CD4-positive, alpha-beta T cell treated with Interleukin-10 for 1 hour (primary cell): ENCODE data around the gene HLA-DPA1.
A peak's percentile ranks its signal among the peaks of the same experiment; 100 is the strongest.
"Not testable (repeated sequence)": the region's sequence is repeated elsewhere in the genome, so short reads cannot be mapped to it uniquely, and the experiment has no call there.

Experiments
- DNase-seq: peaks from one replicate; pipeline ENCODE4 v3.0.0-alpha.2; 2020

Gene HLA-DPA1

DNA sequence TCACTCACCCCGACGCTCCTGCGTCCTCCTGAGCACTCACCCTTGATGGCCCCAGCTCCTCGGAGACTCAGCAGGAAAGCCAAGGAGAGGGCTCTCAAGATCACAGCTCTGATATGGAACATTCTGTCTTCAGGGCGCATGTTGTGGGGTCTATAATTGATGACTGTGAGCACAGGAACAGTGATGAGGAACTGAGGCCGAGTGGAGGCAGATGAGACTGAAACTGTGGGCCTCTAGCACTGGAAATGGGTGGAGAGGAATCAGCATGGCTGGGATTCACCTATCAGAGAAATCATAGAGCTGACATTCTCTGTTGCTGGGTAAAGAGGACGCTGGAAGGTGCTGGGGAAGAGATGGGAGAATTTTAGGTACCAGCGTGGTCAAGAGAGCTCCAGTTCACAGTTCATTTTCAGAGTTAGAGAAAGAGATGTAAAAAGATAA, at the start of gene HLA-DPA1:
Gene HLA-DPA1, minus strand, starts transcription at position 219 of the 441 bp plus-strand sequence.
- peak; percentile 75 for DNase-seq

DNA sequence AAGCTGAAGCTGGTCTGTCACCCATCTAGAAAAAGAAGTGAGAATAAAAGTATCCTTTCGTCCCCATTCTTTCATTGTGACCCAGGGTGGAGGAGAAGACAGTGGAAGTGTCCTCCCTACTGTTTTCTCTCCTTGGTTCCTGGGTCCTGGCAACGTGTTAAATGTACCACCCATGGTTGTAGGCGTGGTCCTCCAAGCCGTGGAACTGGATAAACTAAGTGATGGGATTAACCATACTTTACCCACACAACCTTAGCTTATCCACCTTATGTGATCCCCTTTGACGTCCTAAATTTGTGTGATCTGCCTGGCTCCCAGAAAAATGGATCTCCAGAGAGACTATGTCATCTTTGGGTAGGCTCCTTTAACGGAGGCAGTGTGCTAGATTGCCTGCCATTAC, 49.7 kb upstream of the HLA-DPA1 start:
- DNase-seq, result no peak

DNA sequence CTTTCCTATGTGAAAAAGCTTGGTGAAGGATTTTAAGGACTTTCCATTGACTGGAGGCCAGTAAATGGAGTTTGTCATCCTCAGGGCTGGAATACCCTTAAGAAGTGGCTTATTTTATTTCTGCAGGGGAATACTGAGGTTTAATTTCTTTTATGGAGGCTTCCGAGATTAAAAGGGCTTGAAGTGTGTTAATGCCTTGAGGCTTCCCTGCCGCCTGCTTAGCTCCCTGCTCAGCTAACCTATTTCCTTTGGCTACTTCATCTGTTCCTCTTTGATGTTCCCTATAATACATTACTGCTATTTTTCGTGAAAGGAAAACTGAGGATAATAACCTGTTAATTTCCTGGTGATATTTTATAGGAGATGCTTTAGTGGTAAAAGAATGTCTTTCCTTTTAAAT, 46.6 kb upstream of the HLA-DPA1 start:
- DNase-seq, result no peak

DNA sequence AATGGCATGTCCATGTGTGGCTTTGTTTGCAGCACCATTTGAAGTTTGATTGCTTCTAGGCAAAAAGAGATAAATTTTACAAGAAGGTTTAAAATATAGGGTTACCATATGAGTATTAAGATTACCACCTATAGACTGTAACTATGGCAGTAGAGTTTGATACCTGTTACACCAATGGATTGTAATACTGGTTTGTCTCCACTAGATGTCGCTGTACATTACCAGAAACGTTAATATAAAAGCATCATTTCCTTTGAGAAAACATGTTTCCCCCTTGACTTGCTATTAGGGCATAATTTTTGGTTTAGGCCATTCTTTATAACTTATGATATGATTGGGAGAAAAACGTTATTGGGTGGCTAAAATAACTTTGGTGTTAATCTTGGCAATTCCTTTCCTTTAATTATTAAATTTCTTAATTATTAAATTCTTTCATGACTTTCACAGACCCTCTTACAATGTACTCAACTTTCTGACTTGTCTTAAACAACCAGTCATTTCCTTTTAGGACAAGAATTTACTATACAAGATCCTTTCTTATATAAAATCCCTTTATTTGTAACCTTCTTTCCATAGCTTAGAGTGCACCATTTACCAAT, 45.2 kb upstream of the HLA-DPA1 start:
- DNase-seq, result peak; percentile 82

DNA sequence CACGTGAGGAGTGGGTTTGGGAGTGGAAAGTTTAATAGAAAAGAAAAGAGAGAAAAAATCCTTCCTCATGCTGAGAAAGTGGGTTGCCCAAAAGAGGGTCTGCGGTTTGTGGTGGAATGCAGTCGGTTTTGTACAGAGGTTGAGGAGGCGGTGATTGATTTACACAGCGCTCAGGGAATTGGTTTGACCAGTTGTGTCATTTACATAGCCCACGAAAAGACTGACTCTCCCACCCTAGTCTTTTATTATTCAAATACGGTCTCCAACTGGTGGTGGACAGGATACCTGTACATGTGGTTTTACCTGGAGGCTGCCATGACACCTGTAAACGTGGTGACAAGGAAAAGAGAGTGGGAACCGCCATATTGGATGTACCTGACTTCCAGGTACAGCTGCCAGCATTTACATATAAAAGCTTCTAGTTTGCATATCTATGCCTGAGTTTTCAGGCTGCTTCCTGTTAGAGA, 44.4 kb upstream of the HLA-DPA1 start:
- DNase-seq, result no peak

DNA sequence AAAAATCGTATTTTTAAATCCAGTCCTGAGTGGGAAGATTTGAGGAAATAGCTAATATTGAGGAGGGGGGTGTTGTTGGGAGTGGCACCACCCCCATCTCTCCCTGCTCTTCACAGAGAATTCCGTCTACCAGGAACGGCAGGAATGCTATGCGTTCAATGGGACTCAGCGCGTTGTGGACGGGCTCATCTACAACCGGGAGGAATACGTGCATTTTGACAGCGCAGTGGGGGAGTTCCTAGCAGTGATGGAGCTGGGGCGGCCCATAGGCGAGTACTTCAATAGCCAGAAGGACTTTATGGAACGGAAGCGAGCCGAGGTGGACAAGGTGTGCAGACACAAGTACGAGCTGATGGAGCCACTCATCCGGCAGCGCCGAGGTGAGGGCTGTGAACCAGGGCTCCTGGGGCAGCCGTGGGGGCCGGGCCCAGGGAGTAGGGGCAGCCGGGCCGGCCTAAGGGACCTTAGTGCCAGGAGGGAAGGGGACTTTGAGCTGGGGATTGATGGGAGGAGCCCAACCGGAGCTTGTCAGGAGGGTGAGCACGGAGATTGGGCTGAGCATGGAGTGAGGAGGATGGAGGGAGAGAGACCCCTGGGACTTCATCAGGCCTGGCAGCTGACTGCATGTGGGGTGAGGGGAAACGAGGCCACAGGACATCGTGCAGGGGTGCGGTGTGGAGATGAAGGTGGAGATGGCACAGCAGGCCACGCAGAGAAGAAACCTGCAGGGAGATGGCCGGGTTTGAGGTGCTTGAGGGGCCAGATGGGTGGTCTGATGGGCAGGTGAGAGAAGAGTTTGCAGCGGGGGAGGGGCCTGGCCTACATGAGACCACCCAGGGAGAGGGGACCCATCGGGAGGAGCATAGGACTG, 43.6 kb upstream of the HLA-DPA1 start:
- no peak for DNase-seq

DNA sequence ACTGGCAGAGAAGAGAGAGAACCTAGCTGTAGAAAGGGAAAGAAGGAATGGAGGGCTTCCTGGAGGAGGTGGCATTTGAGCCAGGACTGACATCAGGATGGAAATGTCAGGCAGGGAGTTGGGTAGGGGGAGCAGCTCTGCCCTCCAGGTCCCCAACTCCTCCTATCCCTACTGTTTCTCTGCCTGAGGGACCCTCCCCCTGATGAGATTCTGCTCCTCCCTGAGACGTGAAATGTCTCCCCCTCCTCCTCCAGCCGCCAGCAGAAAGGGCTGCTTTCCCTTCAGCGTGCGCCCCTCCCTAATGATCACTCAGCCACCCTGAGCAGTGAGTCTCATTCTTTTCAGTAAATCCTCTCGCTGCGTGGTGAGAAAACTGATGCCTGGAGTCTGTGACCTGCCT, 43.0 kb upstream of the HLA-DPA1 start:
- no peak for DNase-seq

DNA sequence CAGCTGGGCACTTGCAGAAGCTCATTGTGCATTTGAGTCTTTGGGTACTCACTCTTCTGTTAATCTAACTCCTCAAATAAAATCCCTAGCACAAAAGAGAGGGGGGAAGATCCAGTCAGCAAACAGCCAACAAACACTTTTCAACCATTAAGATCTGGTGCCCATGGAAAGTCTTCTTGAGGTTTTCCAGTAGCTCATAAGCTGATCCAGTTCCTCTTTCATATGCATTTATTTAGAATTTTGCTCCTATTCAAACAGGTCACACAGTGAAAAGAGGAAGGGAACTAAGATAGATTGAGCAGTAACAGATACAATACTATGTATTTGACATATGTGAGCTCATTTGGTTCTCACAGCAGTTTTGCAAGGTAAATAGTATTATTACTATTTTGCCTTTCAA, 41.0 kb upstream of the HLA-DPA1 start:
- DNase-seq, result no peak

DNA sequence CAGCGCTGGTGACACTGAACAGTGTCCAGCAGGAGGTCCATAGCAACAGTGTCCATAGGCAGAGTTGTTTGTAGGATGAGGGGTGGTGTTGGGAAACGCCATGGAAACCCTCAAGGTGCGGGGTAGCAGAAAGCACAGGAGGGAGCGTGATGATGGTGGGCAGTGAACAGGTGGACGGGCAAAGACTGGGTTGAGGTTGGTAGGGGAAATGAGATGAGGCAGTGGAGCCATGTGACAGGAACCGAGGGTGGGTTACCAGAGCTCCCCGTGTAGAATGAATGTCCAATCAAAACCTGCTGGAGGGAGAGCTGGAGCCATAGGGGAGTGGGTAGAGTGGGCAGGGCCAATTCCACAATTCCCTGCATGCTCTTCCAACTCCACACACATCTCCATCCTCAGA, 40.3 kb upstream of the HLA-DPA1 start:
- no peak for DNase-seq

DNA sequence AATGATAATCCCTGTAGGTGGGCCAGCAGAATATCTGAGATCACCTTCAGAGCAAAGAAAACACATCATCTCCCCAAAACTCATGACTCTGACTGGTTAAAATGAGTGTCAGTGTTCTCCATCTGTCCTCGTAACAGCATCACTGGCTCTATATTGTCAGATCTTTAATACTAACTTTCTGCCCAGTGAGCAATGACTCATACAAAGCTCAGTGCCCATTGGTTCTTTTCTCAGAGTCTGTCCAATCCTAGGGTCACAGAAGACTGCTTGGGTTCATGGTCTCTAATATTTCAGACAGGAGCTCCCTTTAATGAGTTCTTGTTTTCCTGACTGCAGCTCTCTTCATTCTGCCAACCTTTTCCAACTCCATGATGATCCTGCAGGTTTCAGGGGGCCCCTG, 38.7 kb upstream of the HLA-DPA1 start:
- peak; percentile 75 for DNase-seq

DNA sequence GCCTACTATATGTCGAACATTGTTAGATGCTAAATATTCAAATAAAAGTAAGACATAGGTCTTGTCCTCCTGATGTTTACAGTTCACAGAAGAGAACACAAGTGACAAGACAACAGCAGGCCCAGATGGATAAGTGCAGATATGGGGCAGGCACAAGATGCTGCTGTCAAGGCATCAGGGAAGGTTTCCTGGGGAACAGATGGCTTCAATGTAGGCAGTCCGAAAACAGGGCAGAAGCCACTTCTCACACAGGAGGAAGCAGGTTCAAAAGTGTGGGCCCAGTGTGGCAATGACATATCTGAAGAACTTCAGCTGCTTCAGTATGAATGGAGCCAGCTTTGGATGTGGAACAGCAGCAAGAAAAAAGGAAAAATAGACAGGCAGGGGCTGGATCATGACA, 34.9 kb upstream of the HLA-DPA1 start:
- DNase-seq, result no peak

DNA sequence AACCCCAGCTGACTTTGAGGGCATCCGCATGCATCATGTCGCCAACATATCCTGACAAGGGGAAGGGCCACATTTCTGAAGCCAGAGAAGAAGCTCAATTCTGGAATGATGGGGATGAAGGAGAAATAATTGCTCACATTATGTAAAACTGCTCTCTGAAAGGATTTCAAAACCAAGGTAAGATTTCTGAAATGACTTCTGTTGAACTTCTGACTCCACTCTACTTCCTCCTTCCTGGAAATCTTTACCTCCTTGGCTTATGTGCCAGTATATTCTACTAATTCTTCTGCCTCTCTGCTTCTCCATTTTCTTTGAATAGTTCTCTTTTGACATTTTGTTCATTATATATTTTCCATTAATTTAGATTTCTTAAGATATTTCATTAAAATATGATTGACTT, 34.2 kb upstream of the HLA-DPA1 start:
- no peak for DNase-seq

DNA sequence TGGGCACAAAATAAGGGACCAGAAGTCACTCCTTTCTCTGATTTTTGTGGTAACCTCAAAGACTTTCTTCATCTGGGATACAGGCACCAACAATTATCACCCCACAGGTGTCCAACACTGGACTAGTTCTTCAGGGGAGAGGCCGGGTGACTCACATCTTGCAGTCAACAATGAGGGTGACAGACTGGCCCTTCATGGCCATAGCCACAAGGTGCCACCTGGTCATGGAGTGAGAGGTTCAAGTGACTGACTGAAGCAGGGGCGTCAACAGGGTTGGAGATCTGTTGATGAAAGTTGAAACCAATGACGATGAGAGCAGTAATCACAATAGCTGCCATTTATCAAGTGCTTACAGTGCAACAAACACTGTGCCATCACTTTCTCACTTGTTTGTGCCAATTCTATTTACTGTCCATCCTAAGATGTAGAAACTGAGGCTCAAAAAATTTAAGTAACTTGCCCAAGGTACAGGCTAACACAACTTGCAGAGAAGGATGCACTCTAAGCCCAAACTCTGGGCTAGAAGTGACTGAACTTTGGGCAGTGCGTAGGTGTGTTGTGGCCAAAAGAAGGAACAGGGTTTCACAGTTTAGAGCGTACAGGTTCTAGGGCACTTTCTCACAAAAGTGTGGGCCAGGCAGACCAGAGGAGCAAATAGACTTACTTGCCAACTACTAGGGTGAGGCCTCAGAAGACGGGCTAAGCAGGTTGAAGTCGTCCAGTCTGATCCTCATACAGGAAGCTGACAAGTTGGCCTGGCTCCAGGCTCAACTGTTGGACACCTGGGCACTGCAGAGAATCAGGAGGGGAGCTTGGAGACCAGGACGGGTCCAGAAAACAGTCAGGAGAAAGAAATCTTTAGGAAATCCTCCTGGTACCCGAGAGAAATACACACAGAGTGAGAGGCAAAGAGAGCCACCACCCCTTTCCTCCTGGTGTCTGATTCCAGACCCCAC, 32.7 kb upstream of the HLA-DPA1 start:
- DNase-seq, result no peak

DNA sequence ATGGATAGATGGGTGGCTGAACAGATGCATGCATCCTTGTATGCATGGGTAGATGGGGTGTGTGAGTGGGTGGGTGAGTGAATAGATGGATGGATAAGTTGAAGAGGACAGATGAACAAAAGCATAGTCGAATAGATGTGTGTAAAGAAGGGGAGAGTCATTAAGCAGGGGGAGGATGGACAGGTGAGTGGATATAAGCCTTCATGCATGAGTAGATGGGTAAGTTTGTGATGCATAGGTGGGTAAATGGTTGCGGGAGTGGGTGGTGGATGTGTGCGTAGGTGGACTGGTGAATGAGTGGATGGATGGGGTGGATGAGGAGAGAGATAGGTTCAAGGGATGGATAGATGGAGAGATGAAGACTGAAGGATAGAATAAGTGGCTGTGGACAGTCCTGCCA, 31.9 kb upstream of the HLA-DPA1 start:
- DNase-seq, result no peak

DNA sequence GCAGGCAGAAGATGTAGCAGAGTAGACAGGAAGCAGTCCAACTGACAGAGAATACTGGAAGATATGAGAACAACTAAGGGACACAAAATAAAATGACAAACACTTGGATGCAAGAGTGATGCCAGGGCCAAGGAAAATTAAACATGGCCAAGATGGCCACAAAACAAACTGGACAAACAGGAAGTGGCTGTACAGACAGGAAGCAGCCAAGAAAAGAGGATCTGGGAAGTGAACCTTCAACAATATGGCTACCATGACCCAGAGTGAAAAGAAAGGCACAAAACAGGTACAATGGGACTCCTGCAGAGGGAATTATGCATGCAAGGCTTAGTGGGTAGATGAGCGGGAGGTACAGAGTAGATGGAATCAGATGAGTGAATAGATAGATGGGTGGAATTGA, 31.4 kb upstream of the HLA-DPA1 start:
- DNase-seq, result no peak

DNA sequence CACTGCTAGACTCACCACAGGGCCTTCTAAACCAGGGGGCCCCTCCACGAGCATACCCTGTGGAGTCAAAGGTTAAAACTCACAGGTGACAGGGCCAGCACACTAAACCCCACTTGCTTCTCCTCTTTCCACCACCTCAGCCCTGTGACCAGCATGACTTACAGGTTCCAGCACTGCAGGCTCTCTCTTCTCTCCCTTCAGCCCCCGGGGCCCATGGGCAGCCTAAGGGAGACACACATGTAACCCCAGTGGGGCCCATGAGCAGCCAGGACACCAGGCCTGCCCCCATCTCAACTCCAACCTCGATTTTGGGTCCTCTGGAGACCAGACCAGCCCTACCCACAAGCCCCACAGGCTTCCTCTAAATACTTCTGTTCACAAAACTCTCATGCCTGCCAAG, 30.3 kb upstream of the HLA-DPA1 start:
- DNase-seq, result no peak

DNA sequence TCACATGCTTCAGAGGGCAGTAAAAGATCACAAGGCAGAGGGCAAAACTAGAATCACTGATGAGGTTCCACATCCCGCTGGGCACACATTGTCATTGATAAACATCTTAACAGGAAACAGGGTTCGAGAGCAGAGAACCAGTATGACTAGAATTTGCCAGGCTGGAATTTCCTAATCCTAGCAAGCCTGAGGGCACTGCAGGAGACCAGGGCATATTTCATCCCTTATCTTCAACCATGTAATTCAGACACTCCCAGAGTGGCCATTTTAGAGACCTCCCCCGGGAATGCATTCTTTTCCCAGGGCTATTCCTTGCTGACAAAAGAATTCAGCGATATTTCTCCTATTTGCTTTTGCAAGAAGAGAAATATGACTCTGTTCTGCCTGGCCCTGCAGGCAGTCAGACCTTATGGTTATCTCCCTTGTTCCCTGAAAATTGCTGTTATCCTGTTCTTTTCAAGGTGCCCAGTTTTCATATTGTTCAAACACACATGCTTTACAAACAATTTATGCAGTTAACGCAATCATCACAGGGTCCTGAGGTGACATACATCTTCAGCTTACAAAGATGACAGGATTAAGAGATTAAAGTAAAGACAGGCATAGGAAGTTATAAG, 27.8 kb upstream of the HLA-DPA1 start:
- DNase-seq, result not testable (repeated sequence)

DNA sequence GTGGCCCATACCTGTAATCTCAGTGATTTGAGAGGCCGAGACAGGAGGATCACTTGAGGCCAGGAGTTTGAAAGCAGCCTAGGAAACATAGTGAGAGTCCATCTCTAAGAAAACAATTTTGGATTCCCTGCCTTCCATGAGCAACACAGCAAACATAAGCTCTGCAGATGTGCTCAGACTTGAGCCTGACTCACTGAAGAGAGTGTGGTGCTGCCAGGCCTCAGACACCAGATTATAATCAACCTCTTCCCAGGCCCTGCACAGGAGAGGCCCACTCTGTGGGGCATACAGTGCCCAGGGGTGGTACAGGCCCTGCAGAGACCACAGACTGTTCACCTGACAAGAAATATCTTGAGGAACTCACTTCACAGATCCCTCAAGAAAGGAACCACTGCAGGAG, 22.2 kb upstream of the HLA-DPA1 start:
- no peak for DNase-seq

DNA sequence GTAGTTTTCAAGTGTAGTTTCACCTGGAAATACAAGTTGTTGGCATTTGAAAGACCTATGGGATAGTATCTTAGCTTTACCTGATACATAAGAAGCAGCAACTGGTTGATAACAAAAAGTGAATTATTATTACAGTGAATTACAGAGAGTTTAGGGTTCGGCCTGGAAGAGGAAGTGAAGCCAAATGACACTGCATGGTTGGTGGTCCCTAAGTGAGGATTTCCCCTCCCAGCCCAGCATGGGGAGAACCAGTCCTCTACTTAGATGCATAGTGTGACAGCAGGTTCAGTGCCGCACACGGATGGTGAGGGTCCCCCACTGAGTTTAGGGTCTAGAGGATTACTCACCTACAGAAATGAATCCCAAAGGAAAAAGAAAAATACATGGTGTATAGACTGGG, 20.4 kb upstream of the HLA-DPA1 start:
- no peak for DNase-seq

DNA sequence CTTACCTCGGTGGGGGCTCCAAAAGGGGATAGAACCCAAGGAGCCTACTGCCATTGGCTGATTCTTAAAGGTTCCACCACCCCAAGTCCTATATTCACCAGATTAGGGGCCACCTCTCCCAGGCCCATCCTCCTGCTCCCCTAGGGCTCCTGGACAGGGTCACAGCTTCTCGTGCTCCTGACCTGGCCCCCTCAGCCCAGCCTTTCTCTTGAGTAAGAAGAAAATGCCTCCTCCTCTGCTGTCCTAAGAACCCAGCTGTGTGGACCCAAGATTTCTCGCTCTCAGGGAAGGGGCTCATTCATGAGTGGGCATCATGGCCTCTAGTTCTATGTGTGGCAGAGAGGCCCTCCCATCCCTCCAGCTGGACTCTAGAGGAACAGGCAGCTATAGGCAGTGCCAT, 18.9 kb upstream of the HLA-DPA1 start:
- DNase-seq, result no peak

DNA sequence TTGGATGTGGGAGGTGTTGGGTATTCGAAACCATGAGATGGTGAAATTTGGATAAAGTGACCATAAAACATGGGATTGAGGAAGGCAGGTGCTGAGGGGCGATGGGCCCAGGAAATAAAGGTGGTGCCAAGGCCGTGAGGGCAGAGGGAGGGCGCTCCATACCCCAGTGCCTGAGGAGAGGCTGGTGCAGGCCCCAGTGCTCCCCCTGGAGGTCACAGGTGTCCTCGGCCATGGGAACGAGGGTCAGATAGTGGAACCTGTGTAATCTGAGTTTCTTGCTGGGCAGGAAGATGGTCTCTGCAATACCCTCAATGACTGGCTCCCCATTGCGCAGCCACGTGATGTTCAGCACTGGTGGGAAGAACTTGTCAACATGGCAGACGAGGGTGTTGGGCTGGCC, 18.5 kb upstream of the HLA-DPA1 start:
- DNase-seq, result peak; percentile 59

DNA sequence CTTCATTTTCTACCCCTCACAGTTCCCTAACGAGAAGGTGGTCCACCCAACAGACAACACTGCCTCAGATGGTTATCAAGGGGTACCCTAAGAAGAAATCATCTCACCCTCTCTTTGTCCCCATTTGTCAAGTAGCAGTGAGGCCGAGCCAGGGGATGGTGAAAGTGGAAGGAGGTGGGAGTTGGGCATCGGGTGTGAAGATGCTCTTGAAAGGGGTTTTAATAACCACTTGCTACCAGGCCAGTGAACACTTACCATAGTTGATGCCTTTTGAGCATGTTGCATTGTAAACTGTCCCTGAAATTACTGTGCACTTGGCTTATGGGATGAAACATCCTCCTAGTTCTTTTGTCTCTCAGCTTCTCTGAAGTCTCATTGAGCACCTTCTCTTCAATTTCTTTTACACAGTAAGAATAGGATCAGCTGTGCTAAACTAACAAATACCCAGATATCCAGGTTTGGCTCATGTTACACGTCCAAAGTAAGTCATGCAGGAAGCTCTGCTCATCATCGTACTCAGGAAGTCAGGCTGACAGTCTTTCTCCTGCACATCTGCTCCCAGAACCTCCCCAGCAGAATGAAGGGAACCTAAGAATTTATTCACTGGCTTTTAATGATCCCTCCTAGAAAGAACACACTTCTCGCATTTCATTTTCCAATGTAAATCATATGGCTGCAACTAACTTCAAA, 15.6 kb upstream of the HLA-DPA1 start:
- DNase-seq, result no peak
